DMS153 (cell line): Measurements from ENCODE around the gene ELMOD1.
A peak's percentile ranks its signal among the peaks of the same experiment; 100 is the strongest.
"Not testable (repeated sequence)": the region's sequence is repeated elsewhere in the genome, so short reads cannot be mapped to it uniquely, and the experiment has no call there.

Experiments used
- DNase-seq: peaks from one replicate; lab custom pipeline; 2025; lab: John Stamatoyannopoulos, UW

The ELMOD1 gene

DNA sequence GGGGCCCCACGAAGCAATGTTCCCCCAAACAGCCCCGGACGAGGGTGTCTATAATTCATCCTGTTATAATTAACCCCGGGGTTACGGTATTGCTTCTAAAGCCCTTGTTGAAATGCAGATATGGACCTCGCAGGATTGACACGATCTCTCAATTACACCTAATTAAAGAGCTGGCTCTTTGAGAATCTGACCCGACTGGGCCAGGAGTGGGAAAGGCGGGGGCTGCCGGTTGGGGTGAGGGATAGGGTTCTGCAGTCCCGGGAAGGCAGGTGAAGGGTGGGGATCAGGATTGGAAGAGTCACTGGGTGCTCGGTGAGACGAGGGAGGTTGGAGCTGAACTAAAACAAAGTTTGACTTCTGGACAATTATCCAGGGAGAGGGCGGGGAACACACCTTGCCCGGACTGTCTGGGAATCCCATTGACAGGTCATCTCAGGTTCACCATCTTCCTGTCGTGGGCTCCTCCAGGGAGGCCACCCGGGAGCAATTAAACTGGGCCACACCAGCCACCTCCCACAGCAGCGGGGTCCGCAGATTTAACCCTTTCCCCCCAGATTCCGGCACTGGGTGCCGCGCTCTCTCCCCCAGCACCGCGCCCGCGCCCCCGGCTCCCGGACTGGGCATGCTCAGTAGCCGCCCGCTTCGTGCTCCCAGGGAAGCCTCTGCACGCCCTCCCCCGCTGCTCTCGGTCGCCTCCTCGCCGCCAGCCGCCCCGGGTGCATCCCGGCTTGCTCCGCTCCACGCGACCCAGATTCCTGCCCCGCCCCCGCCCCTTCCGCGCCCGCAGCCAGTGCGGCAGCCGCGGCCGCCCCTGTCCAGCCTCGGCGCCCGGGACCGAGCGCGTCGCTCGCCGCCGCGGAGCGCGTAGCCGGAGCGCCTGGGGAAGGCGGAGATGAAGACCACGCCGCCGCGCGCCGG lies at the start of gene ELMOD1:
TSS of gene ELMOD1 (plus strand) at position 688 of the 918 bp plus-strand sequence. CDS start 27,043 bp downstream, outside the sequence.
- no peak for DNase-seq

DNA sequence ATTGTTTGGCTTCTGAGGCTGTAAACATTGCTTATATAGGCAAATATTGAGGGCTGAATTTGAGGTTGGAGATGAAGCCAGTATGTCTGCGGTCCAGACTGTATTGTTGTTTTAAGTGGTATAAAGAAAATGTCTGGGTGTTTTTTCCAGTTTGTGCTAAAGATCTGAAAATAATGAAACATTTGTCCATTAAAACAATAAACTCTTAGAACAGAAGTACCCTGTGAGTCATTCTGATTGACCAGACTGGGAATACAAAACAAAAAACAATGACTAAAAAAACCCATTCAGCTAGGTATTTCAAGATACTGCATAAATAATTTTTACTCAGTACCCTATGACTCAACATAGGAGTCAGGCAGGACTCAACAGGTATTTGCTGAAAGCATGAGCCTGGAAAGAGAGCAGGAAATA lies 45.8 kb upstream of the ELMOD1 start:
- DNase-seq, result no peak

DNA sequence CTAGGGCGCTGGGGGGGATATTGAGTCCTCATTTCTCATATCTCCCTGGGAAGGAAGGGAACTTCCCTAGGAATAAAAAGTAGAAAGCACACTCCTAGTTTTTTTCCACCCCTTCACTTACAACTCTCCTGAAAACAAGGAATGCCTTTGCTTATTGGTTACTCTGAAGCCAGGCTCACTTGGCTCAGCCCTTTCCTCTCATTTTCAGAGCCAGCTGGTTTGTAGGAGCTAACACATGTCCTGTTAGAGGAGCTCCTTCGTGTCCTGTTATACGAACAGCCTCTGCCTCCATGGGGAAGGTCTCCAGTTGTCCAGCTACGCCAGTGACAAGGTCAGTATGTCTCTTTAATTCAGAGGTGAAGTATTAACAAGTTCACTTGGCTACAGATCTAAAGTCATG lies 43.0 kb upstream of the ELMOD1 start:
- DNase-seq, result no peak

DNA sequence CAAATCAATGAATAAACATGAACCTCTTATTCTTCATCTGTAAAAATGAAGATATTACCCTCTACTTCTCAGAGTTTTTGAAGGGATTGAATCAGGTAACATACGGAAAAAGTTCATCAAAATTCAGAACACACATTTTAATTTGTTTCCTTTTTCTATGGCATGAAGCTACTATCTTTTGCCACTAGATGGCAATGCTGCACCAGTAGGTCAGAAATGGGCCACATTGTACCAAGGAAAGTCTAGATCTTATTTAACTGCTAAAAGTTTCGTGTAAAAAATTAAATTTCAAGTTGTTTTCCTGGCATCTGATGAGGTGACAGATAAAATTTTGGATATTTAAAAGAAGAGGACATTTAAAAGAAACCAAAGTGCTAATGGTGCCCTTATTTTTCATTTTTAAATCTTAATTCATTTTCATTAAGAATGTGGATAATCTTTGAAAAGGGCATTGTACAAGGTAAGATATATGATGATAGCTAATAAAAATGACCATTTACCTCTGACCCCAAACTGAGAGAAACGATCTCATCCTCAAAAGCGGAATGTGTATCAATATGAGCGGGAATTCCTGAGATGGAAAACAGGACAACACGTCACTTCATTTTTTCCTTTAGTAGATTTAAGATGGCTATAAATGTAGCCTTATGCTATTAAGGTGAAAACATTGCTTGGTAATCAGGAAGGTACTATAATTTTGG lies 41.5 kb upstream of the ELMOD1 start:
- no peak for DNase-seq

DNA sequence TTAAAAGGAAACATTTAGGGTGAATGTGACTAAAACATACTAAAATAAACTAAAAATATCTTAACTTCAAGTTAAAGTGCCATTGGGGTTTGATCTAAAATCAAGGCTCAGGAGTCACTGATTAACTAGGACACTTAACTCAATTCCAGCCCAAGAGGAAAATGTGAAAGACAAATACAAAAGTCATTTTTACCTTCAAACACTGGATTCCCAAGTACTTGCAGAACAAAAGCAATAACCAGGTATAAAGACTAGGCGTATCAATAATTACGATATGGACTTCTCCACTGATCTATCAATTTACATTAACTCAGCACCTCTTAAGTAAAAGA lies 41.0 kb upstream of the ELMOD1 start:
- no peak for DNase-seq

DNA sequence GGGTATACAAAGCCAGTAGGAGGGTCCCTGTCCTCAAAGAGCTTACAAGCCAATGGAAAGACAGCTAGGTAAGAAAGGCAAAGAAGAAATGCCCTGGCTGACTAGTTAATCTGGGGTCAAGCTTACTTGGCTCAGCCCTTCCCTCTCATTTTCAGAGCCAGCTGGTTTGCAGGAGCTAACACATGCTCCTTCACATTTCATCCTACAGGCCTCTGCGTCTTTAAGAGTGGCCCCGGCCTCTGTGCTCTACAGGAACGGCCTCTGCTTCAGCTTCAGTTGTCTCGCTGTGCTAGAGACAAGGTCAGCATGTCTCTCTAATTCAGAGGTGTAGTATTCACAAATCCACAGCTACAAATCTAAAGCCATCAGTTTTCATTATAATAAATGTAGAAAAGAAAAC lies 40.6 kb upstream of the ELMOD1 start:
- DNase-seq, result no peak

DNA sequence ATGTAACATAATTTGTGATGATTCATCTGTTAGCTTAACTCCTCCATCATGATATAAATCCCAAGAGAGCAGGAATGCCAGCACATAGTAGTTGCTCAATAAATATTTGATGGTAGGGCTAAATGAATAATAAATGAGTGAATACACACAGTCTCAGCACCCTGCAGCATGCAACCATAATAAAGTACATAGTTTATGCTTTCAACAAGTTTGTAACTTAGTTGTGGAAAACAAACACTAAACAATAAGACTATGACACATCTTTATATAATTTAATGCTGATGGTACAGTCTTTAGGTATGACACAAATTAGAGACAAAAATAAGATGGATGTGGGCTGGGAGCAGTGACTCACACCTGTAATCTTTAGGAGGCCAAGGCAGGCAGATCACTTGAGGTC lies 29.3 kb upstream of the ELMOD1 start:
- no peak for DNase-seq

DNA sequence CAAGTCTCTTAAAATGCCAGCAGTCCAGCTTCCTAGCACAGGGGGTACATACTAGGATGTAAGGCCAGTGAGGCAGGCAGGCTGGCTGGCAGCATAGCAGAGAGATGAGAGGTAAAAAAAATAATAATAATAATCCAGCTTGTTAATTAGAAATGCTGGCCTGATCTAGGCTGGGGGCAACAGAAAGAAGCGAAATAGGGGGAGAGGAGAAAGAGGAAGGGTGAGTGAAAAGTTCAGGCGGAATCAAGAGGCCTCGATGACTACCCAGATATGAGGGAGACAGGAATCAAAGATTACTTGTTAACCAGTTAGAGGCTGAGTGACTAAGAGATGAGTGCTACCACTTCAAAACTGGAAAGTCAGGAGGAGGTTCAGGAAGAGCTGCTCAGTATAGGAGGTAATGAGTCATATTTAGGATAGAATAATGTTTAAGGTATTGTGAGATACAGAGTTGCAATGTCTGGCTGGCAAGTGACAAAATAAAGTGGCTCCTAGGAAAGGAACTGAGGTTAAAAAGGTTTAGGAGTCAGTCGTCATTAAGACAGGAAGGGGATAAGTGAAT lies 28.2 kb upstream of the ELMOD1 start:
- DNase-seq, result no peak

DNA sequence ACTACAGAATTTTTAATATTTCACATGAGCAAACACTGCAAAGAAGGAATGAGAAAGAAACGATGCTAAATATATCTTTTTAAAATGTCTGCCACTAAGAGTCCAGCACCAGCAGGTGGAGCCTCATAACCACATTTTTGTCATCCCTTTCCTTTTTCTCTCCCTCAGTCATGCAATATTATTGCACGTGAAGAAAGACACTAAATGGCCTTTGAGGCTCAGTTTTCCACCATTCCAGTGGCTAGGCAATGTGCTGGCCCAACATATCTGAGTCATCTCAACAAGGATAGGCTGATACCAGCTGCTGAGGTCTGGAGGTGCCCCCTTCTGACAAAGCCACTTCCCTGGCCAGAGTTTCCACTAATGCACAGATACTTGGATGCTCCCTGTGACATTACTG lies 27.2 kb upstream of the ELMOD1 start:
- DNase-seq, result peak; percentile 8

DNA sequence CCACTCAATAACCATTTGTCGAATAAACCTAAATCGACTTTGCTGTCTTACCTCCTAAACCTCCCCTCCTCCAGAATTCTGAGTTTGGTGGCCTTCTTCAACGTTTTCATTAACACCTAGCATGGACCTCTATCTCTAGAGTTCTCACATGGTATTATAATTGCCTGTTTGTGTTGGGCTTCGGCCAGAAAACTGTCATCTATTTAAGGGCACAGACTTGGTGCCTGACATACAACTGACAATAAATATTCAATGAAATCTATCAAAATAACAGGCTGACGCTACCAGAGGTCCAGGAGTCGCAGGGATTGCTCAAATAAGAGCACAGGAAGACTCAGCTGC lies 26.1 kb upstream of the ELMOD1 start:
- no peak for DNase-seq

DNA sequence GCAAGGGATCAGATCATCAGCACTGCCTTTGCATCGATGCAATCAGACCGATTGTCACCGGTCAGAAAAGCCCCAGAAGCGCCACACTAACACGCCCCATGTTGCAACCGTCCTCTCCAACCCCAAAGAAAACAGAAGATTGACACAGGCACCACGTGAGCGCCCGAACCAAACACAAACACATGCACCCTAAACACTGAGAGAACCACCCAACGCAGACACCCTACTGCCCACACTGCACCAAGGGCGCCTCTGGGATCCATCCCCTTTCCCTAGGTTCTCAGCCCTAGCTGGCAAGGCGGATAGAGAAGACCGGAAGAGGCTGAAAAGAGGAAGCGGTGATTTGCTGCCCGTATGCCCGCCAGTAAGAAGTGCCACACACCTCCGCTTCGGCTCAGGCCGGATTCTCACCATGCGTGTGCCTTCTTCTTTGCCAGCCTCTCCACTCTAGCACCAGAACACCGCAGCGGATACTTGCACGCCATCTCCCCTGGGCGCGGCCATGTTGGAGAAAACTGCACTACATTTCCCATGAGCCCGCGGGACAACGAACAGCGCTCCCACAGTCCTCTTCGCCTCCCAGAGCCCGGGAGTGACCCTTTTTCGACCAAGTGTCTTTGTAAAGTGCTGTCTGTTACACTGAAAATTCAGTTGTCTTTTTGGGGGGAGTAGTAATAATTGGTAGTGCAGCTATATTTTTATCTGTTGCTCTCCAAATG lies 25.6 kb upstream of the ELMOD1 start, which contains the start of gene ALKBH8:
TSS of gene ALKBH8 (minus strand) at position 517 of the 719 bp plus-strand sequence. CDS start 4,842 bp downstream, outside the sequence.
- DNase-seq, result peak; percentile 32

DNA sequence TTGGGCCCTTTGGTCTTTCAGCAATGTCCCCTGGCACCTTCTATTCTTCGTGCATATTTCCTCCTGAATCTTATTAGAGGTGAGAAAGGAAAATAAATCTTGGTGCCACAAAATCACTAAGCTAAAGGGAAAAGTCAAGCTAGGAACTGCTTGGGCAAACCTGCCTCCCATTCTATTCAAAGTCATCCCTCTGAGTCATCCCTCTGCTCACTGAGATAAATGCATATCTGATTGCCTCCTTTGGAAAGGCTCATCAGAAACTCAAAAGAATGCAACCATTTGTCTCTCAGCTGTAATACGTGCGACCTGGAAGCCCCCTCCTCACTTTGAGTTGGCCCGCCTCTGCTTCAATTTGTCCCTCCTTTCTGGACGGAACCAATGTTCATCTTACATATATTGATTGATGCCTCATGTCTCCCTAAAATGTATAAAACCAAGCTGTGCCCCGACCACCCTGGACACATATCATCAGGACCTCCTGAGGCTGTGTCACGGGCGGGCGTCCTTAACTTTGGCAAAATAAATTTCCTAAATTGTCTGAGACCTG lies 24.9 kb upstream of the ELMOD1 start:
- not testable (repeated sequence) for DNase-seq

DNA sequence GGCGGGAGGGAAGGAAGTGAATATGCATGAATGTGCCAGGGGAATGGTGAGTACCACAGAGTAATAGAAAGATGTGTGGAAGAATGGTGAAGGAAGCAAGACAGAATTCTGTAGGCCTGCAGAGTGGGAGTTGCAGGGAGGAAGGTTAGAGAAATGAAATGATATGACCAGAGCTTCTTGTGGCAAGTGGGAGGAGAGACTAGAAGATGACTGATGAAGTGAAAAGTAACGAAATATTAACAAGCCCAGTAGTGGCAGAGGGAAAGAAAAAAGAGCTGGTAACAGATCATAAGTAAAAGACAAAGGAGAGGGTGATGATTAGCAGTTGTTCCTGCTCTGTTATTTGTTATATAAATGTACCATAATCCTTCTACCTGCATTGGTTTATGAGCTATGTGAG lies 24.4 kb upstream of the ELMOD1 start:
- DNase-seq, result no peak

DNA sequence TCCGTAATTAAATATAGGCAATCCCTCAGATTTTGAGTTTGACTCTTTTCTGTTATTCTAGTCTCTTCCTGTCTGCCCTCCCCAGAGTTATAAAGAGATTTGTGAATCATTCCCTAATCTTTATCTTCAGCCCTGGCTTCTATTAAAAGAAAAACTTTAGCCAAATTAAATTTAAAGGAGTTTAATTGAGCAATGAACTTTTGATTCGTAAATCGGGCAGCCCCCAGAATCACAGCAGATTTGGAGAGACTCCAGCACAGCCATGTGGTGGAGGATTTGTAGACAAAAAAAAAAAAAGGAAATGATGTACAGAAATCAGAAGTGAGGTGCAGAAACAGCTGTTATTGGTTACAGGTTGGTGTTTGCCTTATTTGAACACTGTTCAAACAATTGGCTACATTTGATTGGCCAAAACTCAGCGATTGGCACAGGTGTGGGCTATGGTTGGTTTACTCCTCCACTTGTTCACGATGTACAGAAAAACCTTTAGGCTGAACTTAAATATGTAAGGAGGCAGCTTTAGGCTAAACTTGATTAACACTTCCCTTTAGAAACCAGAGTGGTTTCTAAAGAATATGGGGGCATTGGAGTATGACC lies 23.1 kb upstream of the ELMOD1 start:
- DNase-seq, result no peak

DNA sequence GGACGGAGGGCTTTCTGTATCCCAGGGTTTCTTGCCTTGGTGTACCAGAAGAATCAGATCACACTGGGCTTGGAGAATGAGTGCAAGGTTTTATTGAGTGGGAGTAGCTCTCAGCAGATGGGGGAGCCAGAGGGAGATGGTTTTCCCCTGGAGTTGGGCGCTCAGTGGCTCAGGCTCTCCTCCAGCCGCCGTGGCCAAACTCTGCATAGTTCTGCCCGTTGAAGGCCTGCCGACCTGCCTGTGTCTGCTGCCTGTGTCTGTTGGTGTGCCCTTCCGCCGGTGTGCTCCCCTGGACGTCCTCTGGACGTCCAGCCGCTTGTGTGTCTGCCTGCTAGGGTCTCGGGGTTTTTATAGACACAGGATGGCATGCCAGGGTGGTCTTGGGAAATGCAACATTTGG lies 20.9 kb upstream of the ELMOD1 start:
- no peak for DNase-seq

DNA sequence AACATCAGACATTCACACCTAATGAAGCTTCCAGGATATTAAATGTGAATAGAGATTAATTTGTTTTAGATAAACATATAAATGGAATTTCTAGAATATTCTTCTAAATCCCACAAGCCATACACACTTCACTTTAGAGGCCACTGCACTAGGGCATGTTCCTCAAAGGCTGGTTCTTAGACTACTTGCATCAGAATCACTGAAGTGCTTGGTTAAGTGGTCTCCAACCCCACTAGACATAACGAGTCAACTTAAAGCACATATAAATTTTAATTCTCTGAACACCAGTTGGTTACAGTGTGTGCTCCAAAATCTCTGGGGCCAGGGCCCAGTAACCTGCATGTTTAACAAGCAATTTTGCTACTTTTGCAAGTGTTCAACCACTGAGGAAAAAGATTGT lies 17.5 kb upstream of the ELMOD1 start:
- DNase-seq, result no peak

DNA sequence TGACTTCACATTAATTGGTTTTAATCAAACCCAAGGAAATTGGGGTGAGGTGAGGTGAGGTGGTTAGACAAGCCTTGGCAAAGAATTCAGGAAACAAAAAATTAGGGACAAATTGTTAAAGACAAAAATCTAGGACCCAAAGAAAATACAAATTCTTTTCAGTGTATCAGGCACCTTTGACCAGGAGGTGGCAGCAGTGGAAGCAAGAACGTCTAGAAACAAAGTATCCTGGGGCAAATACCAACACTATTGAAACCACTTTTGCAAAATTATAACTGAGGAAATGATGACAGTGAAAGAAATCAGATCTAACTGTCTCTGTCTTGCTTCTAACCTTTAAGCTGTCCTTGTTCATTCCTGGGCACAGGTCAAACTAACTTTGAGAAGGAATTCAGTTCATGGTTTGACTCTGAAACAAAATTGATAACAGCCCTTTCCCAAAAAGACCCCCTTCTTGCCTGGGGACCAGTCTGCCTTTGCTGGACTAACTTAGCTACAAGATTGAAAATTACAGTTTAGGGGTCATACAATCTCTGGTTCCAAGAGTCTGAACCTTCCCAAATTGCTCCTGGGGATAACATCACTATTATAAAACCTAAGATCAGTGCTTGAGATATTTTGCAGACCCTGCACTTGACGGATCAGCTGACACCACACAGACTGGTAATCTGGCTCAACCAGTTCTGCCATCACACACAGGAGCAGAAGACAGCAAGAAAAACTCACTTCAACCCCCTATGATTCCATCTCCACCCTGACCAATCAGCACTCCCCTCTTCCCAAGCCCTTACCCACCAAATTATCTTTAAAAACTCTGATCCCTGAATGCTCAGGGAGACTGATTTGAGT lies 14.2 kb upstream of the ELMOD1 start:
- DNase-seq, result not testable (repeated sequence)

DNA sequence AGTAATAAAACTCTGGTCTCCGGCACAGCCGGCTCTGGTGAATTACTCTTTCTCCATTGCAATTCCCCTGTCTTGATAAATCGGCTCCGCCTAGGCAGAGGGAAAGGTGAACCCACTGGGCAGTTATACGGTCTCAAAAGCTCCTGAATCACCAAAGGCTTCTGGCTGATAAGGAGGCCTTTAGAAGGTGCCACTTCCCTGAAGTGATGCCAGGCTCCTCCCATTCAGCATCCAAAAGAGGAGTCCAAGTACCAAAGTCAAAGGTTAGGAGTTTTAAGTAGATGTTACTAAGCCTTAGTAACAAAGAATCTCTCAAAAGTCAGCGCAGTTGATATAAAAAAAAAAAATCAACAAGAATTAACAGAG lies 13.6 kb upstream of the ELMOD1 start:
- no peak for DNase-seq

DNA sequence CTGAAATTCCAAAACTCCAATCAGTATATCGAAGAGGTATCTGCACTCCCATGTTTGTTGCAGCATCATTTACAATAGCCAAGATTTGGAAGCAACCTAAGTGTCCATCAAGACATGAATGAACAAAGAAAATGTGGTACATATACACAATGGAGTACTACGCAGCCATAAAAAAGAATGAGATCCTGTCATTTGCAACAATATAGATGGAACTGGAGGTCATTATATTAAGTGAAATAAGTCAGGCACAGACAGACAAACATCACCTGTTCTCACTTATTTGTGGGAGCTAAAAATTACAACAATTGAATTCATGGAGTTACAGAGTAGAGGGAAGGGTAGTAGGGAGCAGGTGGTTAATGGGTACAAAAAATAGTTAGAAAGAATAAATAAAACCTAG lies 11.8 kb upstream of the ELMOD1 start:
- DNase-seq, result not testable (repeated sequence)

DNA sequence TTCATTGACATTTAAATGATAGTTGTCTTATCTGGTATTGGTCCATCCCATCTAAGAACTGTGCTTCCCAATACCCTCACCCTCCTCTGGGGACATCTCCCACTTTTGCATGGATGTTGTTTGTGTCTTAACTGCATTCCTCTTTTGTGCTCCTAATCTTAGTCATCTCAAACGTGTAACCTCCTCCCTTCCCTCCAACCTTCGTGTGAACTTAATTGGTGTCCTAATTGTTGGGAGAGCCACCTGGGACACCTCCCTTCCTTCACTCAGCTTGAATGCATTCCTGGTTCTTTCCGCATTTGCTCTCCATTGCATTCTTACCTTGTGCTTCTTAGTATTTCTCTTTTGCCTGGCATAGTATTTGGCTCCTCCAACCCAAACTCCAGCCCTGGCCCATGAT lies 9.8 kb upstream of the ELMOD1 start:
- no peak for DNase-seq
